Astrocyte (in vitro differentiated cells and primary cell): Measurements from ENCODE around the gene NRN1L.

Experiments
- CTCF ChIP-seq: IDR thresholded peaks from 2 replicates; pipeline ENCODE4 v1.5.1; 2011; ENCODE audit warnings: low read depth, mild to moderate bottlenecking, inconsistent platforms, low read length, moderate library complexity; ENCODE audit not compliant: insufficient read depth
- EZH2 ChIP-seq: IDR thresholded peaks from 2 replicates; pipeline ENCODE4 v1.6.1; 2012; ENCODE audit warnings: mild to moderate bottlenecking, low read length, inconsistent platforms; ENCODE audit not compliant: insufficient read depth

- TF ChIP-seq EZH2 (no peak), CTCF (no peak)
Measured at GRCh38 chr16:67878846-67879245, 5.8 kb upstream of the NRN1L start.
